ENCODE measurements around the gene RPL3.

DNA sequence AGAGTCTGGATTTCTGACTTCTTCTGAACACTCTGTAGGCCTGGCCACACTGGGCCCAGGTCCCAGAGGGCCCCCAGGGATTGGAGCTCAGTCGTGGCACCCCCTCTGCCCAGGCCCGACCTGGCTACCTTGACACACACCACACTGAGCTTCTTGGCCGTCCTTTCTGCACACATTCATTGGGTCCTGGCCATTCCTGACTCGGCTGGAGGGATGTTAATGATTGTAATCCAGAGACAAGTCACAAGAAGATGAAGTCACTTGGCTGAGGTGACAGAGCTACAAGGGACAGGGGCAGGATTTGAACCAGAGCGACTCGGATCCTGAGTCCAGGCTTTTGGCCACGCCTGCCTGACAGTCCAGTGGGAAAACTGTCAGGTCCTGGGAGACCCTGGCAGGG, 50.8 kb downstream of the RPL3 start:
- TF ChIP-seq, protein P1, sequence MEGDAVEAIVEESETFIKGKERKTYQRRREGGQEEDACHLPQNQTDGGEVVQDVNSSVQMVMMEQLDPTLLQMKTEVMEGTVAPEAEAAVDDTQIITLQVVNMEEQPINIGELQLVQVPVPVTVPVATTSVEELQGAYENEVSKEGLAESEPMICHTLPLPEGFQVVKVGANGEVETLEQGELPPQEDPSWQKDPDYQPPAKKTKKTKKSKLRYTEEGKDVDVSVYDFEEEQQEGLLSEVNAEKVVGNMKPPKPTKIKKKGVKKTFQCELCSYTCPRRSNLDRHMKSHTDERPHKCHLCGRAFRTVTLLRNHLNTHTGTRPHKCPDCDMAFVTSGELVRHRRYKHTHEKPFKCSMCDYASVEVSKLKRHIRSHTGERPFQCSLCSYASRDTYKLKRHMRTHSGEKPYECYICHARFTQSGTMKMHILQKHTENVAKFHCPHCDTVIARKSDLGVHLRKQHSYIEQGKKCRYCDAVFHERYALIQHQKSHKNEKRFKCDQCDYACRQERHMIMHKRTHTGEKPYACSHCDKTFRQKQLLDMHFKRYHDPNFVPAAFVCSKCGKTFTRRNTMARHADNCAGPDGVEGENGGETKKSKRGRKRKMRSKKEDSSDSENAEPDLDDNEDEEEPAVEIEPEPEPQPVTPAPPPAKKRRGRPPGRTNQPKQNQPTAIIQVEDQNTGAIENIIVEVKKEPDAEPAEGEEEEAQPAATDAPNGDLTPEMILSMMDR (conservative IDR thresholded peaks at IDR 0.05 in 1 of 2, IDR thresholded peaks at IDR 0.05 in 1 of 2; ENCODE audit: low read depth in 1 of 2, low read length in 2 of 2): no peak
- TF ChIP-seq EZH2 (IDR thresholded peaks at IDR 0.05; ENCODE audit: low read length, missing control alignments): no peak

All from fibroblast of lung (primary cell).